GM12891 (cell line): ENCODE measurements around the gene TNFSF11.

Experiments
- POLR2A ChIP-seq: IDR thresholded peaks from 2 replicates; pipeline ENCODE4 v1.6.1; 2011; ENCODE audit warnings: low read depth, low read length, control low read depth
- POLR2AphosphoS5 ChIP-seq: IDR thresholded peaks from 2 replicates; pipeline ENCODE4 v1.6.1; 2011; ENCODE audit warnings: low read depth, low read length, control low read depth
- TAF1 ChIP-seq: IDR thresholded peaks from 2 replicates; pipeline ENCODE4 v1.6.1; 2011; ENCODE audit warnings: low read depth, low read length, control low read depth

DNA sequence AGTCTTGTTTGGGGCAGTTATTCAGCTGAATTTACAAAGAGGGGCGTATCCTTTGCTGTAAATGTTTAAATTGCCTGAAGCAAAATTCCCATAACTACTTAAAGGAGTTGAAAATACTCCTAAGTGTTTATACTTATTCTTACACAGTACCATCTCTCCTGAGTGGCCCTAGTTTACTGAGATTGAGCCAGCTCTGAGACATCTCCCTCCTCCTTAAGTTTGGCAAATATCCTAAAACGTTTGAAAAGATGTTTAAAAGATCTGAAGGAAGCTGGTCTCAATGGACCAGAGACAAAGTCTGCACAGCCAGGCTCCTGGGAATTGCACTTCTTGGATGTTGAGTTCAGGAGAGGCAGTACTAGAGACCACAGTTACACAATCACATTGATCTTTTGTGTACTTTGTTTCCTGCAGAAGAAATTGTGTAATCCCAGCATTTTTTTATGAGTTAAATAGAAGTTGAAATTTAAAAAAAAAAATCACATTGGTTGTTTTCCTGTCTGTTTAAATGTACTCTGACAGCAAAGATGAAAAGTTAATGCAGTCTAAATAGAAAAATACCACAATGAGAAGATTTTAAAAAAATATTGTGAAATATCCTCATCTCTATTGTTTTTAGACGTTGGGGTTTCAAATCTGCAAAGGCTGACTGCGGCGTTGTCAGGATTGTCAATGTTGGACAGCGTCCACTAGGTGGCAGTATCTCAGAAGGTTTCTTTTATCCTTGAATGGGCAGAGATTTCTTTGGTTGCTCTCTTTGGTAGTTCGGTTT, 20.7 kb downstream of the TNFSF11 start:
- no peak for TF ChIP-seq TAF1
- TF ChIP-seq POLR2A, result no peak
- no peak for TF ChIP-seq POLR2AphosphoS5
